SK-N-SH treated with all-trans-retinoic acid at 6 μM for 48 hours (cell line): ENCODE data around the gene ST3GAL4.
A peak's percentile ranks its signal among the peaks of the same experiment; 100 is the strongest.

Source experiments
- ATAC-seq: fragments of 200-7000 bp; cut with Tn5 transposase; 3 replicates; pipeline ENCODE4 v1.9.1; 2020; ENCODE audit warnings: mild to moderate bottlenecking, moderate library complexity
- ARNTL ChIP-seq: fragments of 450-650 bp; formaldehyde crosslinking; IDR thresholded peaks from 2 replicates; pipeline ENCODE4 v1.5.0; 2020; ENCODE audit warnings: low read depth, mild to moderate bottlenecking, moderate library complexity, borderline replicate concordance
- BACH2 ChIP-seq: fragments of 250-450 bp; sonication (Bioruptor Pico); IDR thresholded peaks from 2 replicates; pipeline ENCODE4 v1.9.0; 2021; ENCODE audit warnings: mild to moderate bottlenecking, borderline replicate concordance
- CREB5 ChIP-seq: fragments of 250-450 bp; sonication (Bioruptor Pico); IDR thresholded peaks from 2 replicates; pipeline ENCODE4 v1.5.1; 2020; ENCODE audit warnings: low read depth, mild to moderate bottlenecking, moderate library complexity
- CSDC2 ChIP-seq: fragments of 250-450 bp; sonication (Bioruptor Pico); IDR thresholded peaks from 2 replicates; pipeline ENCODE4 v1.5.0; 2020; ENCODE audit warnings: mild to moderate bottlenecking, moderate library complexity
- CSRNP3 ChIP-seq: fragments of 250-450 bp; sonication (Bioruptor Pico); IDR thresholded peaks from 2 replicates; pipeline ENCODE4 v1.5.1; 2021; ENCODE audit warnings: mild to moderate bottlenecking, moderate library complexity
- ESRRG ChIP-seq: fragments of 250-450 bp; sonication (Bioruptor Pico); IDR thresholded peaks from 2 replicates; pipeline ENCODE4 v1.6.1; 2021; ENCODE audit warnings: mild to moderate bottlenecking
- GLIS3 ChIP-seq: fragments of 250-450 bp; sonication (Bioruptor Pico); IDR thresholded peaks from 2 replicates; pipeline ENCODE4 v1.5.0; 2020; ENCODE audit warnings: mild to moderate bottlenecking, moderate library complexity
- ISL1 ChIP-seq: fragments of 250-450 bp; sonication (Bioruptor Pico); IDR thresholded peaks from 2 replicates; pipeline ENCODE4 v2.1.2; 2022; ENCODE audit warnings: mild to moderate bottlenecking, moderate library complexity
- PATZ1 ChIP-seq: fragments of 250-450 bp; sonication (Bioruptor Pico); IDR thresholded peaks from 2 replicates; pipeline ENCODE4 v1.8.0; 2020; ENCODE audit warnings: mild to moderate bottlenecking, moderate library complexity, borderline replicate concordance
- POU6F1 ChIP-seq: fragments of 250-450 bp; sonication (Bioruptor Pico); IDR thresholded peaks from 2 replicates; pipeline ENCODE4 v1.8.0; 2021; ENCODE audit warnings: low read depth, mild to moderate bottlenecking, moderate library complexity, borderline replicate concordance
- PPARA ChIP-seq: fragments of 250-450 bp; sonication (Bioruptor Pico); IDR thresholded peaks from 2 replicates; pipeline ENCODE4 v1.5.0; 2020; ENCODE audit warnings: mild to moderate bottlenecking, borderline replicate concordance
- RARB ChIP-seq: fragments of 250-450 bp; sonication (Bioruptor Pico); IDR thresholded peaks from 2 replicates; pipeline ENCODE4 v1.8.0; 2021; ENCODE audit warnings: mild to moderate bottlenecking, moderate library complexity
- SNAI2 ChIP-seq: fragments of 250-450 bp; sonication (Bioruptor Pico); IDR thresholded peaks from 2 replicates; pipeline ENCODE4 v1.5.0; 2020; ENCODE audit warnings: mild to moderate bottlenecking, moderate library complexity
- TCF4 ChIP-seq: fragments of 250-450 bp; sonication (Bioruptor Pico); IDR thresholded peaks from 2 replicates; pipeline ENCODE4 v1.8.0; 2021; ENCODE audit warnings: mild to moderate bottlenecking, moderate library complexity, borderline replicate concordance
- TOX ChIP-seq: fragments of 250-450 bp; sonication (Bioruptor Pico); IDR thresholded peaks from 2 replicates; pipeline ENCODE4 v1.8.0; 2021; ENCODE audit warnings: mild to moderate bottlenecking, moderate library complexity, borderline replicate concordance
- TSHZ2 ChIP-seq: fragments of 250-450 bp; sonication (Bioruptor Pico); IDR thresholded peaks from 2 replicates; pipeline ENCODE4 v1.5.0; 2020; ENCODE audit warnings: mild to moderate bottlenecking, moderate library complexity
- ZC3H10 ChIP-seq: fragments of 250-450 bp; sonication (Bioruptor Pico); IDR thresholded peaks from 2 replicates; pipeline ENCODE4 v1.5.1; 2021; ENCODE audit warnings: mild to moderate bottlenecking, moderate library complexity
- ZFP3 ChIP-seq: fragments of 250-450 bp; sonication (Bioruptor Pico); IDR thresholded peaks from 2 replicates; pipeline ENCODE4 v1.5.0; 2020; ENCODE audit warnings: mild to moderate bottlenecking, moderate library complexity
- ZNF565 ChIP-seq: fragments of 450-650 bp; formaldehyde crosslinking; conservative IDR thresholded peaks from 2 replicates; pipeline ENCODE4 v1.5.0; 2020; ENCODE audit warnings: low read depth, mild to moderate bottlenecking, moderate library complexity
- ZNF70 ChIP-seq: fragments of 450-650 bp; formaldehyde crosslinking; IDR thresholded peaks from 2 replicates; pipeline ENCODE4 v1.5.0; 2020; ENCODE audit warnings: mild to moderate bottlenecking, moderate library complexity
- ZNF8 ChIP-seq: fragments of 450-650 bp; formaldehyde crosslinking; IDR thresholded peaks from 2 replicates; pipeline ENCODE4 v1.5.0; 2020; ENCODE audit warnings: mild to moderate bottlenecking, moderate library complexity

Gene ST3GAL4

GRCh38 chr11:126432065-126432461 lies 76.6 kb downstream of the ST3GAL4 start:
- peak; percentile 51; the same call in 1 of the 3 replicates for ATAC-seq
- TF ChIP-seq ZFP3 (CRISPR knock-in tag) (no peak), GLIS3 (CRISPR knock-in tag) (no peak), CSRNP3 (CRISPR knock-in tag) (no peak), PPARA (CRISPR knock-in tag) (no peak), TSHZ2 (CRISPR knock-in tag) (no peak), ISL1 (no peak), BACH2 (CRISPR knock-in tag) (no peak), RARB (CRISPR knock-in tag) (no peak), TOX (CRISPR knock-in tag) (no peak), ESRRG (CRISPR knock-in tag) (no peak), CREB5 (CRISPR knock-in tag) (no peak), ZC3H10 (no peak), TCF4 (no peak), CSDC2 (CRISPR knock-in tag) (no peak)
- TF ChIP-seq, all 23 proteins: peak for 0

GRCh38 chr11:126432525-126432924 lies 77.0 kb downstream of the ST3GAL4 start:
- ATAC-seq: no peak

More at GRCh38 chr11:126432525-126432924, 77.0 kb downstream of the ST3GAL4 start:
- TF ChIP-seq SNAI2 (CRISPR knock-in tag) (no peak), BACH2 (CRISPR knock-in tag) (no peak), GLIS3 (CRISPR knock-in tag) (no peak), POU6F1 (CRISPR knock-in tag) (no peak), RARB (CRISPR knock-in tag) (no peak), ZNF8 (CRISPR knock-in tag) (no peak), CSDC2 (CRISPR knock-in tag) (no peak), ZNF565 (CRISPR knock-in tag) (no peak), TSHZ2 (CRISPR knock-in tag) (no peak), ZC3H10 (no peak), ZNF70 (no peak), CSRNP3 (CRISPR knock-in tag) (no peak), PATZ1 (CRISPR knock-in tag) (no peak), TCF4 (no peak), ARNTL (CRISPR knock-in tag) (no peak)
